HG02970 (cell line): Measurements from ENCODE around the gene RPS6KA1.
A peak's percentile ranks its signal among the peaks of the same experiment; 100 is the strongest.

Experiments
- ATAC-seq: cut with Tn5 transposase; IDR thresholded peaks from one replicate; pipeline ENCODE4 v1.9.1; 2021; ENCODE audit warnings: mild to moderate bottlenecking, moderate library complexity, moderate number of reproducible peaks; ENCODE audit not compliant: unreplicated experiment, low FRiP score

RPS6KA1 gene

GRCh38 chr1:26530895-26531598, 1.5 kb downstream of the RPS6KA1 start:
- no peak for ATAC-seq

GRCh38 chr1:26531651-26532131, 2.1 kb downstream of the RPS6KA1 start:
- no peak for ATAC-seq

GRCh38 chr1:26533951-26534509, 4.5 kb downstream of the RPS6KA1 start:
- no peak for ATAC-seq

- no peak for ATAC-seq
These were observed 5.6 kb downstream of the RPS6KA1 start for GRCh38 chr1:26535201-26535600.

- no peak for ATAC-seq
These were observed 6.5 kb downstream of the RPS6KA1 start for GRCh38 chr1:26536081-26536480.

GRCh38 chr1:26536521-26536920, 7.0 kb downstream of the RPS6KA1 start:
- no peak for ATAC-seq

GRCh38 chr1:26537951-26538352, 8.4 kb downstream of the RPS6KA1 start:
- ATAC-seq: no peak

- ATAC-seq: no peak
These were observed 9.2 kb downstream of the RPS6KA1 start for GRCh38 chr1:26538480-26539412.

GRCh38 chr1:26539722-26540121, 10.2 kb downstream of the RPS6KA1 start:
- ATAC-seq: no peak

GRCh38 chr1:26540351-26540750, 10.8 kb downstream of the RPS6KA1 start:
- no peak for ATAC-seq

GRCh38 chr1:26541431-26541815, 11.9 kb downstream of the RPS6KA1 start:
- no peak for ATAC-seq

GRCh38 chr1:26541816-26542711, 12.5 kb downstream of the RPS6KA1 start:
- ATAC-seq: peak; percentile 47

- ATAC-seq: no peak
These were observed 13.3 kb downstream of the RPS6KA1 start for GRCh38 chr1:26542771-26543451.

GRCh38 chr1:26543462-26543861, 13.9 kb downstream of the RPS6KA1 start:
- no peak for ATAC-seq

GRCh38 chr1:26544126-26544525, 14.6 kb downstream of the RPS6KA1 start:
- no peak for ATAC-seq

- ATAC-seq: no peak
These were observed 16.4 kb downstream of the RPS6KA1 start for GRCh38 chr1:26545969-26546323.

- no peak for ATAC-seq
These were observed 16.8 kb downstream of the RPS6KA1 start for GRCh38 chr1:26546375-26546774.

- no peak for ATAC-seq
These were observed 17.3 kb downstream of the RPS6KA1 start for GRCh38 chr1:26546819-26547218.

GRCh38 chr1:26548841-26549240, 19.3 kb downstream of the RPS6KA1 start:
- no peak for ATAC-seq

- no peak for ATAC-seq
These were observed 21.4 kb downstream of the RPS6KA1 start for GRCh38 chr1:26550946-26551345.
